Activated CD8-positive, alpha-beta T cell treated with anti-CD3 and anti-CD28 coated beads for 36 hours (primary cell): ENCODE data around the gene CDK5. TPM values are rescaled to one million over a fixed set of nuclear protein-coding genes. Genes with fewer than 3 reads are reported as not detected.

Source experiments
- ATAC-seq: fragments of 200-7000 bp; cut with Tn5 transposase; one replicate; pipeline ENCODE4 v1.10.0; 2021; ENCODE audit warnings: mild to moderate bottlenecking, moderate library complexity
- CTCF ChIA-PET: fragments of 350-600 bp; sonication (Branson Sonifier 250); formaldehyde crosslinking; loops from one replicate; lab custom pipeline; 2021; ENCODE audit warnings: antibody characterized with exemption; lab: Charles Lee
- POLR2A ChIA-PET: fragments of 350-600 bp; sonication (Branson Sonifier 250); formaldehyde crosslinking; loops from one replicate; lab custom pipeline; 2021; ENCODE audit warnings: antibody characterized with exemption; lab: Charles Lee
- DNase-seq: peaks from one replicate; pipeline ENCODE4 v3.0.0-alpha.2; 2020
- H3K27ac Mint-ChIP-seq: one replicate; pipeline ENCODE4 v1.8.0; 2021; ENCODE audit warnings: mild to moderate bottlenecking, mixed read lengths
- H3K27me3 Mint-ChIP-seq: one replicate; pipeline ENCODE4 v1.8.0; 2021; ENCODE audit warnings: mixed read lengths
- H3K36me3 Mint-ChIP-seq: one replicate; pipeline ENCODE4 v1.8.0; 2021; ENCODE audit warnings: low read depth, mixed read lengths
- H3K4me1 Mint-ChIP-seq: one replicate; pipeline ENCODE4 v1.8.0; 2021; ENCODE audit warnings: low read depth, mixed read lengths
- H3K4me3 Mint-ChIP-seq: one replicate; pipeline ENCODE4 v1.8.0; 2021; ENCODE audit warnings: mild to moderate bottlenecking, moderate library complexity, mixed read lengths
- H3K9me3 Mint-ChIP-seq: one replicate; pipeline ENCODE4 v1.8.0; 2021; ENCODE audit warnings: mixed read lengths
- intact Hi-C: fragments of 100-400 bp; cut with micrococcal nuclease; formaldehyde crosslinking; loops from one replicate; pipeline ENCODE4 v1.10.0; 2022
- total RNA-seq, 2 experiments: library from RNA; stranded (reverse); gene quantifications; one replicate each; pipeline ENCODE4 v1.2.3, GENCODE V29; 2021
- TF ChIP-seq, protein P1 (sequence below): fragments of 200-600 bp; IDR thresholded peaks from one replicate; pipeline ENCODE4 v1.8.0; 2022; ENCODE audit warnings: antibody characterized with exemption, mild to moderate bottlenecking

Gene CDK5
- total RNA-seq, 2 experiments from 2014 or later, result 9.9 to 10.4 TPM

DNA sequence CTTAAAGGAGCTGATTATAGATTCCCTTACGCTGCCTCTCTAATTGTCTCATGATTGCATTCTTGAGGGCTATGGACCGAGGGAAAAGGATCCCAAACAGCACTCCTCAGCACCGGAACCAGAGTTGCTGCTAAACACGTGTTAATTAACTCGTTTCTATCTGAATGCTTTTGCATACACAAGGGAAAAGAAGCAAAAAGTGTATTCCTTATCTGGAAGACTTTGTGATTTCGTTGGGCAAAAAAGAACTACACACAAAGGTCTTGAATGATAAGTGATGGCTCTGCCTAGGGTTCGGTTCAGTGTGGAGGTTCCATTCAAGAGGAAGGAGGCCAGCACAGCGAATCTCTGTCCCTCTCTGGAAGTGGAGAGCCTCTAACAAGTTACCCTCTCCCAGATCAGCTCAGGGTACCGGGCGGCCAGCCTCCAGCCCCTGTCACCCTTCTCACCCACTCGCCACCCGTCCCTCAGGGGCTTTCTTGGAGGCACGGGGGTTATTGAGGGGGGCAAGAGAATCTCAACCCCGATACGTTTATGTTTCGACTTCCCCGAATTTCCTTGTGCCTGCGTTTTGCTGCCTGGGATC lies 1.2 kb upstream of the CDK5 start:
- ChIA-PET POLR2A (interaction anchor here (0.6 to 1.4 kb wide), 8 partner anchors 9 to 691 kb away, joined by 3 to 4 read pairs (median 3); partner anchors contain the start of gene TMUB1), CTCF (interaction anchor here (0.8 to 1.4 kb wide), 5 partner anchors 24 to 65 kb away, joined by 3 to 7 read pairs (median 4); partner anchors contain the start of genes ABCB8 and TMUB1)
- intact Hi-C loops, result loop anchor here (2.0 kb wide), 2 partner anchors 24 to 30 kb away; partner anchors contain the start of genes ABCB8 and TMUB1
- ATAC-seq, result no peak
- Mint-ChIP-seq H3K27me3 (no peaks in the 10 kb centered on the region), H3K36me3 (no peaks in the 10 kb centered on the region), H3K27ac (peak overlapping the region; percentile 89), H3K4me1 (peaks cover 35% of the 10 kb centered on the region), H3K4me3 (peak overlapping the region; percentile 95), H3K9me3 (no peaks in the 10 kb centered on the region)
- peak; percentile 40 for DNase-seq
- TF ChIP-seq, protein P1, sequence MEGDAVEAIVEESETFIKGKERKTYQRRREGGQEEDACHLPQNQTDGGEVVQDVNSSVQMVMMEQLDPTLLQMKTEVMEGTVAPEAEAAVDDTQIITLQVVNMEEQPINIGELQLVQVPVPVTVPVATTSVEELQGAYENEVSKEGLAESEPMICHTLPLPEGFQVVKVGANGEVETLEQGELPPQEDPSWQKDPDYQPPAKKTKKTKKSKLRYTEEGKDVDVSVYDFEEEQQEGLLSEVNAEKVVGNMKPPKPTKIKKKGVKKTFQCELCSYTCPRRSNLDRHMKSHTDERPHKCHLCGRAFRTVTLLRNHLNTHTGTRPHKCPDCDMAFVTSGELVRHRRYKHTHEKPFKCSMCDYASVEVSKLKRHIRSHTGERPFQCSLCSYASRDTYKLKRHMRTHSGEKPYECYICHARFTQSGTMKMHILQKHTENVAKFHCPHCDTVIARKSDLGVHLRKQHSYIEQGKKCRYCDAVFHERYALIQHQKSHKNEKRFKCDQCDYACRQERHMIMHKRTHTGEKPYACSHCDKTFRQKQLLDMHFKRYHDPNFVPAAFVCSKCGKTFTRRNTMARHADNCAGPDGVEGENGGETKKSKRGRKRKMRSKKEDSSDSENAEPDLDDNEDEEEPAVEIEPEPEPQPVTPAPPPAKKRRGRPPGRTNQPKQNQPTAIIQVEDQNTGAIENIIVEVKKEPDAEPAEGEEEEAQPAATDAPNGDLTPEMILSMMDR, result no peak

DNA sequence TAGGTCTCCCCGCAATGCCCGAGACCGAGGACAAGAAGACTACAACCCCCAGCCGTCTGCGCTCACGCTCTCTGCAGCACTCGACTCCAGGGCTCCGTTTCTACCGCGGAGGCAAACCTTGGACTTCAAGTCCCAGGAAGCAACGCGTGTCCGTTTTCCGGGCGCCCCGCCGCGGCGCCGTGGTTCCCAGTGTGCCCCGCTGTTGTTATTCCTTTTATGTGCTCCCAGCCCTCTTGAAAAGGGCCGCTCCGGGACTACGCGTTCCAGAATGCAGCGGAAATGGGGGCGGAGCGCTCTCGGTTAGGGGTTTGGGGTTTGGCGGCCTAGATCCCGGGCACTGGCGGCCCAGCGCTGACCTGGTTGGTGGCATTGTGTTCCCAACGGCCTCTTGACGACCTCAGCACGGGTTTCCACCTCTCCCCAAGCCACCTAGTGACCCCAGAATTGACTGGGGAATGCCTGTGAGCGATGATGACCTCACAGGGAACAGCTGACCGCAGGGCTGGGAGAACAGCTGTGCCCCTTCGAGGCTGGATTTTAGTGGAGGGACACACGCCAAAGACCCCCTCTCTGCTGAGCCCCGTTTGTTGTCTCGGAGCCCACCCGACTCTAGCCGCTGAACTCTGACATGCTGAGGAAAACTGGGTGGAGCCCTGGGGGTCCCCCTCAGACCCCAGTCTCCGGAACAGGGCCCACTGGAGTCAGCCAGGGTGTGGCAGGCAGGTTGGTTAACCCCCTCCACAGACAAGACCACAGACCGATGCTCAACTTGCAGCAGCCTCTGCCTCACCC lies 488 bp upstream of the CDK5 start:
- TF ChIP-seq, protein P1, result no peak

DNA sequence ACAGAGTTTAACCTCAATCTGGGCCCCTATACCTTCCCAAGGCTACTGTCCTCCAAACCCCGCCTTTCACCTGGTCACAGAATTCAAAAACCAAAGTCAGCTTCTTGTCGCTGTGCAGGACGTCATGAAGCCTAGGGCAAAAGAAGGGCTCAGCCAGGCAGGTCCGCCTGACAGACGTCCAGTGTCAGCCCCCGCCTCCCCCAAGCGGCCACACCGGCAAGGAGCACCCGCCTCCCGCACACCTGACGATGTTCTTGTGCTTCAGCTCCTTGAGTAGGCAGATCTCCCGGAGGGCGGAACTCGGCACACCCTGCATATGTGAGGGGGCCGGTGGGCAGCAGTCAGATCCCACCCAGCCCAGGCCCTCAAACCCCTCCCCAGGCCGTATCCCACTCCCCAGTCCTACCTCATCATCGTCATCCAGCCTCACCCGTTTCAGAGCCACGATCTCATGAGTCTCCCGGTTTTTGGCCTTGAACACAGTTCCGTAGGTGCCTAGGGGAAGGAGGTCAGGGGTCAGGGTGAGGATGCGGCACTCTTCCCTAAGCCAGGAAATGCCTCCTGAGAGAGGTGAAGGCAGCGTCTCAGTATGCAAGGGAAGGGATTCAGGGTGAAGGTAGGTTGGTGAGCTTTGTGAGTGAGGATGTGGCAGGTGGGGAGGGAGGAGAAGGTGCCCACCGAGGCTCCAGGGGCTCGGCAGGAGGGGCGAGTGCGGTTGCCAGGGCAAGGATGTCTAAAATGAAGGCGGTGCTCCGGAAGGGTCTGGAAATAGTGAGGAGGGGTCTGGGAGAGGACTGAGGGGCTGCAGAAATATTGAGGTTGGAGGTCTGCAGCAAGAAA lies 811 bp downstream of the CDK5 start:
- Mint-ChIP-seq H3K4me1 (peaks cover 36% of the 10 kb centered on the region), H3K27me3 (no peaks in the 10 kb centered on the region), H3K36me3 (no peaks in the 10 kb centered on the region), H3K9me3 (no peaks in the 10 kb centered on the region), H3K27ac (no peak overlapping the region), H3K4me3 (peak overlapping the region; percentile 95)
- DNase-seq (no peak), ATAC-seq (no peak)
- TF ChIP-seq, protein P1, result no peak
- CTCF ChIA-PET, result interaction anchor here (1.2 kb wide), 1 partner anchor 39 kb away, joined by 3 read pairs; no protein-coding TSS in a partner anchor
- POLR2A ChIA-PET, result no interaction called here
- intact Hi-C loops, result no loop called here

More for the DNA sequence above, 488 bp upstream of the CDK5 start:
- Mint-ChIP-seq H3K27me3 (no peaks in the 10 kb centered on the region), H3K36me3 (no peaks in the 10 kb centered on the region), H3K9me3 (no peaks in the 10 kb centered on the region), H3K4me1 (peaks cover 35% of the 10 kb centered on the region), H3K4me3 (peak overlapping the region; percentile 95), H3K27ac (peak overlapping the region; percentile 89)
- DNase-seq (peak; percentile 99), ATAC-seq (peak; percentile 95)
- ChIA-PET CTCF (interaction anchor here (0.8 to 1.4 kb wide), 5 partner anchors 25 to 66 kb away, joined by 3 to 7 read pairs (median 4); partner anchors contain the start of genes ABCB8 and TMUB1), POLR2A (interaction anchor here (0.6 to 1.4 kb wide), 6 partner anchors 10 to 691 kb away, joined by 3 to 4 read pairs (median 3); partner anchors contain the start of gene TMUB1)
- intact Hi-C loops, result loop anchor here (2.0 kb wide), 2 partner anchors 25 to 29 kb away; partner anchors contain the start of genes ABCB8 and TMUB1

DNA sequence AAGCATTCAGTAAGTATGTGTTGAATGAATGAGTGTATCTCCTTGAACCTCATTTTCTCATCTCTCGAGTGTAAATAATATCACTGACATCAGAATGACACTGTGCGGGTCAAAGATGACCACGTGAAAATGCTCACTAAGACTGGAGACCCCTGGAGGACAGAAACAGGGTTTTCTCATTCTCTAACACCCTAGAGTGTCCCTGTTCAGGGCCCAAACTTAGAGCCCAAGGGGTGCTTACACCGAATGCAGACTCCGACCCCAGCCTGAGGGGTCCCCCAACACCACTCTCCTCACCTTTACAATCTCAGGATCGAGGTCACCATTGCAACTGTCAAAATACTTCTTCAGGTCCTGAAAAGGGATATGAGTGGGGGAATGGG lies 1.4 kb downstream of the CDK5 start:
- DNase-seq (no peak), ATAC-seq (no peak)
- Mint-ChIP-seq H3K9me3 (no peaks in the 10 kb centered on the region), H3K36me3 (no peaks in the 10 kb centered on the region), H3K4me1 (peaks cover 30% of the 10 kb centered on the region), H3K27ac (no peak overlapping the region), H3K27me3 (no peaks in the 10 kb centered on the region), H3K4me3 (peak overlapping the region; percentile 95)
- TF ChIP-seq, protein P1, result no peak
- intact Hi-C loops, result no loop called here
- ChIA-PET POLR2A (no interaction called here), CTCF (no interaction called here)
